ENCODE measurements around the gene SEBOX. TPM values are rescaled to one million over a fixed set of nuclear protein-coding genes. Genes with fewer than 3 reads are reported as not detected.

The SEBOX gene
- total and polyA plus RNA-seq, 4 experiments from 2014 or later = not detected

DNA sequence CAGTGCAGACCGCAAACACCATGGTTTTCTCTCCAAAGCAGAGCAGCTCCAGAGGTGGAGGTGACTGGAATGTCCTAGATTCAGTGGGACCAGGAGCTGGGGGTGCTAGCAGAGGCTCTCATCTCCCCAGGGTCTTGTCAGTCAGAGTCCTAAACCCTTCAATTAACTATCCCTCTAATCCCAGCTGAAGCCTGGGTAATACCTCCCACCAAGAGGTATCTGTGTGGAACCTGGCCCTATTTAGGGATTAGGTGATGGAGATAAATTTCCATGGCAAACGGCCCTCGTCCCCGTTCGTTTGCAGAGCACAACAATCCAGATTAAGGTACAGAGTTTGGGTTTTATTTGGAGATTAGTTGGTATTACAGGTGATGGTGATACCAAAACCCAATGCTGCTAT, 1.8 kb downstream of the SEBOX start:
- no peaks in the 10 kb centered on the region for H3K27me3 Mint-ChIP-seq
- H3K27ac ChIP-seq (ENCODE audit: low read depth, low read length) = no peak overlapping the region
- no peak overlapping the region for H3K27ac Mint-ChIP-seq
- H3K9me3 Mint-ChIP-seq = no peaks in the 10 kb centered on the region
- no peaks in the 10 kb centered on the region for H3K9me3 ChIP-seq (ENCODE audit: control insufficient read depth in 1 of 2, low read length in 2 of 2)
- no peak overlapping the region for H3K4me3 ChIP-seq (ENCODE audit: low read length in 2 of 2)
- ChIA-PET POLR2A (ENCODE audit: partially characterized antibody) (interaction anchor here (0.6 kb wide), 1 partner anchor 21 kb away, joined by 3 read pairs; no protein-coding TSS in a partner anchor), CTCF (ENCODE audit: partially characterized antibody) (interaction anchor here (2.0 kb wide), 1 partner anchor 54 kb away, joined by 7 read pairs; no protein-coding TSS in a partner anchor)
- peaks cover 39% of the 10 kb centered on the region for H3K36me3 ChIP-seq (ENCODE audit: insufficient read depth, low read length)
- H3K4me1 Mint-ChIP-seq = peaks cover 3 to 9% (median 6%) of the 10 kb centered on the region in 4 donors
- H3K4me3 Mint-ChIP-seq = no peak overlapping the region
- intact Hi-C loops (cut with micrococcal nuclease) = no loop called here
- no peak for DNase-seq
- H3K4me1 ChIP-seq (ENCODE audit: insufficient read depth, low read length) = peaks cover 7% of the 10 kb centered on the region
- no peaks in the 10 kb centered on the region for H3K27me3 ChIP-seq (ENCODE audit: insufficient read depth, low read length)
- peaks cover 24 to 36% of the 10 kb centered on the region in 2 donors for H3K36me3 Mint-ChIP-seq

DNA sequence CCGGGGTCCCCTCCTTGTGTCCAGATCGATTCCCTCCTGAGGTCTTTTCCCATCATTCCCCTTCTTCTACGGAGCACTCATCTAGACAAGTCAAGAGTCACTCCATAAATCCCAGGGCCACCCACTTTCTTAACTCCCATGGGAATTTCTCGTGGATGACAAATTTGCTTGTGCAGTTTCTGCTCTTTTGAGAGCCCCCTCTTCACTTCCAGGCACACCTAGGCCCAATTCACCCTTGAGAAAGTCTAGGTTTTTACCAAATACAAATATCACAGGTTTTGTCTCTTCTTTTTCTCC, 7.2 kb downstream of the SEBOX start:
- H3K27me3 Mint-ChIP-seq = no peaks in the 10 kb centered on the region
- no peaks in the 10 kb centered on the region for H3K9me3 ChIP-seq (ENCODE audit: control insufficient read depth in 1 of 2, low read length in 2 of 2)
- no peaks in the 10 kb centered on the region for H3K9me3 Mint-ChIP-seq
- peak overlapping the region; percentile 85 for H3K27ac ChIP-seq (ENCODE audit: low read depth, low read length)
- no peaks in the 10 kb centered on the region for H3K27me3 ChIP-seq (ENCODE audit: insufficient read depth, low read length)
- H3K4me3 Mint-ChIP-seq = peak overlapping the region; percentile 92 to 98 (median 95)
- peak overlapping the region; percentile 93 to 97 (median 96) for H3K27ac Mint-ChIP-seq
- peak overlapping the region; percentile 67 to 90 for H3K4me3 ChIP-seq (ENCODE audit: low read length in 2 of 2)
- intact Hi-C loops (cut with micrococcal nuclease) = loop anchor here (1.0 kb wide), 5 partner anchors 13 to 317 kb away; partner anchors contain the start of genes IFT20, SARM1, TMEM97 and TNFAIP1
- no peak for DNase-seq
- H3K4me1 ChIP-seq (ENCODE audit: insufficient read depth, low read length) = peaks cover 24% of the 10 kb centered on the region
- ChIA-PET CTCF (ENCODE audit: partially characterized antibody) (interaction anchor here (0.9 to 2.1 kb wide), 6 partner anchors 9 to 107 kb away, joined by 3 to 17 read pairs (median 4); partner anchors contain the start of genes IFT20, SARM1, TNFAIP1 and VTN), POLR2A (ENCODE audit: partially characterized antibody) (interaction anchor here (0.7 to 5.6 kb wide), 19 partner anchors 11 to 594 kb away, joined by 3 to 130 read pairs (median 4); partner anchors contain the start of genes IFT20, LYRM9, NEK8 and PIGS)
- peaks cover 53% of the 10 kb centered on the region for H3K36me3 ChIP-seq (ENCODE audit: insufficient read depth, low read length)
- peaks cover 41 to 52% of the 10 kb centered on the region in 2 donors for H3K36me3 Mint-ChIP-seq
- peaks cover 18 to 36% (median 26%) of the 10 kb centered on the region in 4 donors for H3K4me1 Mint-ChIP-seq

DNA sequence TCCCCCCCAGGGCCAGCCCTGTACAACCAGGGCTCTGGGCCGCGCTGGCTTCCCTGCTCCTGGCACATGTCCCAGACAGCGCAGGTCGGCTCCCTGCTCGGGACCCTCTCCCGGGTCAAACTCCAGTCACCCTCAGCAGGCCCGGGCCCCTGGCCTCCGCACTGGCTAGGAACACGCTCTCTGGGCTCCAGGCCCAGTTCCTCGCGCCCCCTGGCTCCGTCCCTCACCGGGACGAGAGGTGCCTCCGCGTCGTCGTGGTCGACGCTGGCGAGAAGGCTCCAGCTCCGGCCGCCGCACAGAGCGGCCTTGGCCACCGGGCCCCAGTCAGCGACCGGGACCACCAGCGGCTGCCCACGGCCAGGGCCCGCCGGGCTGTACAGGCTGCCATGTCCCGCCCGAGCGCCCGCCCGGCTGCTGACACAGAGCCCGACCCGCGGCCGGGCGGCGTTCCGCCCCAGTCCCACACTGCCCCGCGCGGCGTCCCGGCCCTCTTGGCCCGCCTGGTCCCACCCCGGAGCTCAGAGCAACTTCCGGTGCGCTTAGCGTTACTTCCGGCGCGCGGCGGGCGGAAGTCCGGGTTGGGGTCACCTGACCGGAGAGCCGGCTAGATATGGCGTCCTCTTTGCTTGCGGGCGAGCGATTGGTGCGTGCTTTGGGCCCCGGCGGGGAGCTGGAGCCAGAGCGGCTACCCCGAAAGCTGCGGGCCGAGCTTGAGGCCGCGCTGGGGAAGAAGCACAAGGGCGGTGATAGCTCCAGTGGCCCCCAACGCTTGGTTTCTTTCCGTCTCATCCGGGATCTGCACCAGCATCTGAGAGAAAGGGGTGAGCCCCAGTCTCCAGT, 7.7 kb downstream of the SEBOX start, which contains the start of gene POLDIP2:
POLDIP2 (minus strand) TSS at position 467 of the 840 bp plus-strand sequence; CDS start at position 388, 79 bp downstream.
- Mint-ChIP-seq H3K36me3 (peaks cover 44 to 52% of the 10 kb centered on the region in 2 donors), H3K27me3 (no peaks in the 10 kb centered on the region)

DNA sequence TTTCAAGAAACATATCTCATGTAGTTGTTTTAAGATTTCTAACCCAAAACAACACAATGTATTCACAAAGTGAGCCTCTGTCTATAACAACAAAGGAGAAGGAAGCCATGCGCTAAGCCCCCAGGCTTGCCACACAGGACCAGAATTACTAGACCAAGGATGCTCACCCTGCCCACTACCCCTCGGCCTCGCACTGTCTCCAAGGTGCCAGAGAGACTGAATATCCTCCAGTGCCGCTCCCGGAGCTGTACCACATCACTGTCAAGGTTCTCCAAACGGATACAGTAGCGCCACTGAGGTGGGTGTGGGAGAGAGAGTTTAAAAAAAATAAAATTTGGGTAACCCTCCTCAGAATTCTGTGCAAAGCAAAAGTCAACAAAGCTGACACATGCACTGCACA, 14.7 kb downstream of the SEBOX start:
- H3K9me3 Mint-ChIP-seq = no peaks in the 10 kb centered on the region
- no peaks in the 10 kb centered on the region for H3K4me1 ChIP-seq (ENCODE audit: insufficient read depth, low read length)
- DNase-seq = no peak
- no peak overlapping the region for H3K4me3 ChIP-seq (ENCODE audit: low read length in 2 of 2)
- no peak overlapping the region for H3K4me3 Mint-ChIP-seq
- H3K4me1 Mint-ChIP-seq = peaks cover 0 to 7% (median 2%) of the 10 kb centered on the region in 4 donors
- POLR2A ChIA-PET (ENCODE audit: partially characterized antibody) = interaction anchor here (0.8 to 2.1 kb wide), 2 partner anchors 15 to 471 kb away, joined by 3 to 7 read pairs; partner anchors contain the start of genes IFT20 and TNFAIP1
- H3K36me3 Mint-ChIP-seq = peaks cover 57 to 73% of the 10 kb centered on the region in 2 donors
- H3K27me3 ChIP-seq (ENCODE audit: insufficient read depth, low read length) = no peaks in the 10 kb centered on the region
- H3K27ac ChIP-seq (ENCODE audit: low read depth, low read length) = no peak overlapping the region
- H3K27ac Mint-ChIP-seq = no peak overlapping the region
- peaks cover 69% of the 10 kb centered on the region for H3K36me3 ChIP-seq (ENCODE audit: insufficient read depth, low read length)
- H3K27me3 Mint-ChIP-seq = no peaks in the 10 kb centered on the region
- CTCF ChIA-PET (ENCODE audit: partially characterized antibody) = no interaction called here
- intact Hi-C loops (cut with micrococcal nuclease) = no loop called here
- no peaks in the 10 kb centered on the region for H3K9me3 ChIP-seq (ENCODE audit: control insufficient read depth in 1 of 2, low read length in 2 of 2)

More for the DNA sequence above, 7.7 kb downstream of the SEBOX start, which contains the start of gene POLDIP2:
- peak; percentile 95 to 96 (median 96) for DNase-seq
- no peaks in the 10 kb centered on the region for H3K27me3 ChIP-seq (ENCODE audit: insufficient read depth, low read length)
- peaks cover 24% of the 10 kb centered on the region for H3K4me1 ChIP-seq (ENCODE audit: insufficient read depth, low read length)
- ChIA-PET POLR2A (ENCODE audit: partially characterized antibody) (interaction anchor here (0.6 to 5.6 kb wide), 24 partner anchors 11 to 595 kb away, joined by 3 to 130 read pairs (median 4); partner anchors contain the start of genes IFT20, LYRM9, NEK8 and PIGS), CTCF (ENCODE audit: partially characterized antibody) (interaction anchor here (1.0 to 2.1 kb wide), 5 partner anchors 10 to 106 kb away, joined by 3 to 17 read pairs (median 4); partner anchors contain the start of genes IFT20 and TNFAIP1)
- H3K4me1 Mint-ChIP-seq = peaks cover 18 to 36% (median 26%) of the 10 kb centered on the region in 4 donors
- H3K9me3 Mint-ChIP-seq = no peaks in the 10 kb centered on the region
- peak within 1 kb of the TSS; percentile 93 to 97 (median 96) for H3K27ac Mint-ChIP-seq
- H3K4me3 Mint-ChIP-seq = peak within 1 kb of the TSS; percentile 92 to 98 (median 95)
- intact Hi-C loops (cut with micrococcal nuclease) = loop anchor here (1.0 kb wide), 5 partner anchors 14 to 316 kb away; partner anchors contain the start of genes IFT20, SARM1, TMEM97 and TNFAIP1
- peak within 1 kb of the TSS; percentile 67 to 90 for H3K4me3 ChIP-seq (ENCODE audit: low read length in 2 of 2)
- no peaks in the 10 kb centered on the region for H3K9me3 ChIP-seq (ENCODE audit: control insufficient read depth in 1 of 2, low read length in 2 of 2)
- peaks cover 50% of the 10 kb centered on the region for H3K36me3 ChIP-seq (ENCODE audit: insufficient read depth, low read length)
- peak within 1 kb of the TSS; percentile 85 for H3K27ac ChIP-seq (ENCODE audit: low read depth, low read length)

DNA sequence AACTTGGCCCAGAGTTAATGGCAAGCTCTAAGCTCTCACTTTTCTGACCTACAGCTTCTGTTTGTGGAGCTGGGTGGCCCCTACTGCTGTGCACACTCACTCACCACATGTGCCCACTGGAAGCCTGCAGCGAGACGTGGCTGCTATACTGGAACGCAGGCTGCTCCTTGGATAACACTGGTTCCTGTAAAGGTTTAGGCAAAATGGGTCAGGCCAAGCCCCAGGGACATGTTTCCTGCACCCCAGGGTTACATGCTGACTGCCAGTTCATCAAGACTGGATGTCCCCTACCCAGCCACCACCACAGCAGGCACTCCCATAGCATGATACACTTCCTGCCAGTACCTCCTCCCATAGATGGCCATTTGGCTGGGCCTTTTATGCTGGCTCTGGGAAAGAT, 16.0 kb downstream of the SEBOX start:
- intact Hi-C loops (cut with micrococcal nuclease) = no loop called here
- CTCF ChIA-PET (ENCODE audit: partially characterized antibody) = interaction anchor here (0.9 kb wide), 1 partner anchor 543 kb away, joined by 3 read pairs; no protein-coding TSS in a partner anchor

DNA sequence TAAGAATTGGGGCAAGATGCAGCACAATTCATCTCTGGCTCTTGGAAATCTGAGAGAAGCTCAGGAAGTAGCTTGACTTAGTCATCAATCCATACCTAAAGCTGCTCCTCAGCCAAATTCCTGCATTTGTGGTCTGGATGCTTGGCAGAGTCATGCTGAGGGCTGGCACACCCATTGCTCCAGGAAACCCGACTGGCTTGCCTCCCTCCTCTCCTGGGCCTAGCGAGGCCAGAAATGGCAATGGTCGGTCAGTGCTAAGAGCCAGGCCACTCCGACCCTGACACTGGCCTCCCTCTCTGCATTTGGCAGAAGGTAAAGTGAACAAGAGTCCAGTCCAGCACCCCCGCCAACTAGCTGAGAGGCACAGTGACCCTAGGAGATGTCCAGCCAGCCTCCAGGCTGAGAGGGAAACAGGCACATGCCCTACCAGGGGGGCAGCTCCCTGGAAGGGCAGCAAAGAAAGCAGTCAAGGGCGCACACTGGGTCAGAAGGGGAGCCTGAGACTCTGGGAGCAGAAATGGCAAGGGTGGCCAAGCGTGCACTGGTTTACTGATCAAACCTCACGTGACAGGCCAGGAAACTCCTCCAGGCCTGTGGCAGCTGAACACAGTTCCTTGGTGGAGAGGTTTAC, 17.6 kb downstream of the SEBOX start:
- Histone ChIP-seq H3K27ac (ENCODE audit: low read depth, low read length) (no peak overlapping the region), H3K36me3 (ENCODE audit: insufficient read depth, low read length) (peaks cover 74% of the 10 kb centered on the region), H3K4me3 (ENCODE audit: low read length in 2 of 2) (no peak overlapping the region), H3K4me1 (ENCODE audit: insufficient read depth, low read length) (no peaks in the 10 kb centered on the region), H3K9me3 (ENCODE audit: control insufficient read depth in 1 of 2, low read length in 2 of 2) (no peaks in the 10 kb centered on the region), H3K27me3 (ENCODE audit: insufficient read depth, low read length) (no peaks in the 10 kb centered on the region)
- Mint-ChIP-seq H3K4me1 (no peaks in the 10 kb centered on the region), H3K27ac (peak overlapping the region in 2 of 7 donors; percentile 29 to 48), H3K4me3 (no peak overlapping the region), H3K27me3 (no peaks in the 10 kb centered on the region), H3K36me3 (peaks cover 53 to 80% of the 10 kb centered on the region in 2 donors), H3K9me3 (no peaks in the 10 kb centered on the region)
- DNase-seq = no peak
- CTCF ChIA-PET (ENCODE audit: partially characterized antibody) = interaction anchor here (1.0 to 1.2 kb wide), 2 partner anchors 9 to 37 kb away, joined by 3 to 4 read pairs; no protein-coding TSS in a partner anchor
- intact Hi-C loops (cut with micrococcal nuclease) = no loop called here
- POLR2A ChIA-PET (ENCODE audit: partially characterized antibody) = interaction anchor here (1.1 to 3.8 kb wide), 4 partner anchors 8 to 12 kb away, joined by 3 to 21 read pairs (median 10); partner anchors contain the start of genes IFT20, POLDIP2 and TNFAIP1

More for the DNA sequence above, 16.0 kb downstream of the SEBOX start:
- H3K27me3 Mint-ChIP-seq = no peaks in the 10 kb centered on the region
- no peaks in the 10 kb centered on the region for H3K4me1 Mint-ChIP-seq
- H3K27ac Mint-ChIP-seq = peak overlapping the region in 1 of 7 donors; percentile 46
- no peak overlapping the region for H3K4me3 Mint-ChIP-seq
- peaks cover 53 to 80% of the 10 kb centered on the region in 2 donors for H3K36me3 Mint-ChIP-seq
- no peak overlapping the region for H3K4me3 ChIP-seq (ENCODE audit: low read length in 2 of 2)
- H3K9me3 ChIP-seq (ENCODE audit: control insufficient read depth in 1 of 2, low read length in 2 of 2) = no peaks in the 10 kb centered on the region
- no peaks in the 10 kb centered on the region for H3K4me1 ChIP-seq (ENCODE audit: insufficient read depth, low read length)
- DNase-seq = no peak
- H3K27me3 ChIP-seq (ENCODE audit: insufficient read depth, low read length) = no peaks in the 10 kb centered on the region
- POLR2A ChIA-PET (ENCODE audit: partially characterized antibody) = no interaction called here
- H3K9me3 Mint-ChIP-seq = no peaks in the 10 kb centered on the region
- peaks cover 72% of the 10 kb centered on the region for H3K36me3 ChIP-seq (ENCODE audit: insufficient read depth, low read length)
- no peak overlapping the region for H3K27ac ChIP-seq (ENCODE audit: low read depth, low read length)
